ENCODE measurements around the gene ARHGAP32.

Gene ARHGAP32

DNA sequence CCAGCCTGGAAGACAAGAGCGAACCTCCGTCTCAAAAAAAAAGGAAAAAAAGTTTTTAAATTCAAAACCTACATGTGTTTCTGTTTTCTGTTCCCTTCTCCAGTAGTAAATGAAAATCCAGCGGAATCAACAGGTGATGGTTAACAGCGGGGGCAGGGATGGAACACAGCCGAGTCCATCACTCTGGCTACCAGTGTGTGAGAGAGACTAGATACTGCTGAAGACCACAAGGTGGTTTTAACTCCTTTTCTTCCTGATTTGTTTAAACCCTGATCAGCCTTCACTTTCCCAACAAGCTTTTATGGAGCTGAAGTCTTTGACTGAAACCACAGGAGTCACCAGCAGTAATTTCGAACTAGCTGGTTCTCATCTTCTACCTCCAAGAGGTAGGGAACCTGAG lies 3.6 kb upstream of the ARHGAP32 start:
- TF ChIP-seq TAF1 (IDR thresholded peaks at IDR 0.05; ENCODE audit: borderline replicate concordance, insufficient read depth, low read length) (no peak), FOXP2 (optimal IDR thresholded peaks at IDR 0.05; ENCODE audit: borderline replicate concordance, extremely low read depth, extremely low read length, insufficient read depth) (no peak), POLR2AphosphoS5 (IDR thresholded peaks at IDR 0.05; ENCODE audit: low read depth, low read length) (no peak), SIN3A (IDR thresholded peaks at IDR 0.05; ENCODE audit: borderline replicate concordance, insufficient read depth, low read length) (no peak), REST (IDR thresholded peaks at IDR 0.05; ENCODE audit: insufficient read depth in 1 of 2, low read depth in 2 of 2, low read length in 2 of 2) (no peak)

DNA sequence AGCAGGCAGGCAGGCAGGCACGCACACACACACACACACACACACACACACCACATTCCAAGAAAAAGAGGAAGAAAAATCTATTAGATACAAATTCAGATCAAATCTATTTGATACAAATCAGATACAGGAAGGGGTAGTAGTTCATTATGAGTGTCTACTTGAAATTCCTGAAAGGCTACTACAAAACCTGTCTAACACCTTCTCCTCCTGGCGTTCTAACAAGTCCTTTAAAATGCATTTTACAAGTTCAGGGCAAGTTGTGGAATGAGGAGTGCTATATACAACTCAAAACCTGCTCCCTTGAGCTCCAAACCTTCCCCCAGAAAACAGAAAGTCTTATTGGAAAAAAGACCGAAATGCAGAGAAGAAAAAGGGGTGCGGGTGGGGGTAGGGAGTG lies 476 bp downstream of the ARHGAP32 start:
- no peak for TF ChIP-seq FOXP2 (optimal IDR thresholded peaks at IDR 0.05; ENCODE audit: borderline replicate concordance, extremely low read depth, extremely low read length, insufficient read depth)
- TF ChIP-seq SIN3A (IDR thresholded peaks at IDR 0.05; ENCODE audit: borderline replicate concordance, insufficient read depth, low read length), result no peak
- TF ChIP-seq REST (IDR thresholded peaks at IDR 0.05; ENCODE audit: insufficient read depth in 1 of 2, low read depth in 2 of 2, low read length in 2 of 2), result no peak
- TF ChIP-seq POLR2AphosphoS5 (IDR thresholded peaks at IDR 0.05; ENCODE audit: low read depth, low read length), result no peak
- TF ChIP-seq TAF1 (IDR thresholded peaks at IDR 0.05; ENCODE audit: borderline replicate concordance, insufficient read depth, low read length), result no peak

DNA sequence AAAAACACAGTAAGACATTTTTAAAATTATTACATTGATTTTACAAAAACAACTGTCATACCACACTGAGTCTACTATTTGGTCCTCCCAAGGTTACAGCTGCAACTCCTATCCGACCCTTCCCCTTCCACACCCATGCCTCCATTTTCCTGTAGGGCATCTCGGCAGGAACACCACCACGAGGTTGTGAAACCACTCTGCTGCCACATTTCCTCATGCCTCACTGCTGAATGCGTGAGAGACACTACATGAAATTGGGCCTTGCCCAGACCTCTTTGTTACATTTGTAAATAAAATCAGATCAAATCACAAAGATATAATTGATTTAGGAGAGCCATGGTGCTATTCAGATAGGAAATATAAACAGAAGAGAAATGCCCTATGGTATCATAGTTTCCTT lies 2.0 kb downstream of the ARHGAP32 start:
- TF ChIP-seq FOXP2 (optimal IDR thresholded peaks at IDR 0.05; ENCODE audit: borderline replicate concordance, extremely low read depth, extremely low read length, insufficient read depth) (no peak), SIN3A (IDR thresholded peaks at IDR 0.05; ENCODE audit: borderline replicate concordance, insufficient read depth, low read length) (no peak), REST (IDR thresholded peaks at IDR 0.05; ENCODE audit: insufficient read depth in 1 of 2, low read depth in 2 of 2, low read length in 2 of 2) (no peak), TAF1 (IDR thresholded peaks at IDR 0.05; ENCODE audit: borderline replicate concordance, insufficient read depth, low read length) (no peak), POLR2AphosphoS5 (IDR thresholded peaks at IDR 0.05; ENCODE audit: low read depth, low read length) (no peak)

GRCh38 chr11:129189646-129190045 lies 2.5 kb downstream of the ARHGAP32 start:
- TF ChIP-seq POLR2AphosphoS5 (IDR thresholded peaks at IDR 0.05; ENCODE audit: low read depth, low read length), result no peak
- TF ChIP-seq FOXP2 (optimal IDR thresholded peaks at IDR 0.05; ENCODE audit: borderline replicate concordance, extremely low read depth, extremely low read length, insufficient read depth), result no peak
- no peak for TF ChIP-seq REST (IDR thresholded peaks at IDR 0.05; ENCODE audit: insufficient read depth in 1 of 2, low read depth in 2 of 2, low read length in 2 of 2)
- no peak for TF ChIP-seq SIN3A (IDR thresholded peaks at IDR 0.05; ENCODE audit: borderline replicate concordance, insufficient read depth, low read length)
- no peak for TF ChIP-seq TAF1 (IDR thresholded peaks at IDR 0.05; ENCODE audit: borderline replicate concordance, insufficient read depth, low read length)

DNA sequence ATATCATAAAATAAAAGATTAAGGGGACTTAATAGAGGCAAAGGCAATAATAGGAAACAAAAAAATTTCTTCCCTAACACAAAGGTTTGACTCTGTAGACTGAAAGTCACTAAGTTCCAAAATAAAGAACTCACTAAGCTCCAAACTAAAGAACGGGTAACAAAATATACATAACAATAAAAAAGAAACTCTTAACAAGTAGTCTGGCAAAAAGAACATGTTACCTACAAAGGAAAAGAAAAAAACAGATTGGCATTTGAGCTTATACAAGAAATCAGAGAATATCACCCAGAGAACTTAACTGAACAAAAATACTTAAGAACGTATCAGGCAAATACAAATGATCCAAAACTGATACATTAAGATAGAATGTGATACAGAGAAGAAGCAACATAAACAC lies 7.5 kb downstream of the ARHGAP32 start:
- TF ChIP-seq TAF1 (IDR thresholded peaks at IDR 0.05; ENCODE audit: borderline replicate concordance, insufficient read depth, low read length), result no peak
- no peak for TF ChIP-seq REST (IDR thresholded peaks at IDR 0.05; ENCODE audit: insufficient read depth in 1 of 2, low read depth in 2 of 2, low read length in 2 of 2)
- TF ChIP-seq SIN3A (IDR thresholded peaks at IDR 0.05; ENCODE audit: borderline replicate concordance, insufficient read depth, low read length), result no peak
- TF ChIP-seq FOXP2 (optimal IDR thresholded peaks at IDR 0.05; ENCODE audit: borderline replicate concordance, extremely low read depth, extremely low read length, insufficient read depth), result no peak
- no peak for TF ChIP-seq POLR2AphosphoS5 (IDR thresholded peaks at IDR 0.05; ENCODE audit: low read depth, low read length)

Data from PFSK-1 (cell line).